Measurements from ENCODE around the gene AKNA. TPM values are rescaled to one million over a fixed set of nuclear protein-coding genes. Genes with fewer than 3 reads are reported as not detected.

The AKNA gene
- total RNA-seq, 1 experiment from 2014 or later, result 10.1 TPM

DNA sequence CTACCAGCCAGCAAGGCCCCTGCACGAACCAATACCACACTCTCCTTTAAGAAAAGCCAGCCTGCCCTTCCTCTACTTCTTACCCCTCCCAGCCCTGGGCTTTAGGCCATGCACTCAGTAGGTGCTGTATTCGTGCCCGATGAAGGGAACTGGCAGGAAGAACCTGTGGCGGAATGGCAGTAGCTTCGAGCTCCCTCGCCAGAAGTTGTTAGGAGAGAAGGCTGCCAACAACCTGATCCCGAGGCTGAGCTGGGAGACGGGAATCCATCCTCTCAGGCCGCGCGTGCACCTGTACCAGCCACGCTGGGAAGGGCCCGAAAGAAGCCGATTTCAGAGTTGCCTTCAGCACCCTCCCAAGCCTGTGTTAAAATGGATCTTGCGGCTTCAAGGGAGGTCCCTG lies 45.3 kb upstream of the AKNA start:
- CTCF ChIA-PET, result interaction anchor here (0.6 kb wide), 1 partner anchor 59 kb away, joined by 3 read pairs; no protein-coding TSS in a partner anchor

DNA sequence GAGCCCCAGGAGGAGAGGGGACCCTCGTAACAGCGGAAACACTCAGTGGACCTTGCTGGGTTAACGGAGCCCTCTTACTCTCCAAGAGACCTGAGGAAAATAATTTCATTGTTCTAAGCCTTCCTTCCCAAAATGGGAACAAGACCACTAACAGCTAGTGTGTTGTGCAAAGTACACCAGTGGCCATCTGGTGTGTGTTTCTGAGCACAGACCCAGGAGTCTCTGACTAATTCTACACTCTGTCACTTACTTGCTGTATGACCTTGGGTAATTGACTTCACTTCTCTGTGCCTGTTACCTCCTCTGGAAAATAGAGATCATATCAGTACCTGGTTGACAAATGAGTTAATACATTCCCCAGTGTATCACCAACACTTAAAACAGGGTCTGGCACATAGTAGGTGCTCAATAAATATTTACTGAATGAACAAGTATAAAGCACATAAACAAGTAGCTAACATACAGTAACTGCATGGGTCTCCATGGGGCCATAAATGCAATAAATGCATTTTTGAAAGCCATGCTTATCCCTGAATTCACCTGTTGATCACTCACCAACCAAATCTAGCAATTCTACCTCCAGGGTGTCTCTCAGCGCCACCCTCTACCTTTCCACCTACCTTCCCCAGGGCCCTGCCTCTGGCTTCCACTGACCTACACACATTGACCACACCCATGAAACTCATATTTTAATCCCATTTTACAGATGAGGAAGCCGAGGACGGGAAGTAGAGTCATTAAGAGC lies 44.7 kb upstream of the AKNA start:
- intact Hi-C loops (cut with micrococcal nuclease; ENCODE audit: unreplicated experiment), result no loop called here
- ChIA-PET POLR2A (no interaction called here), CTCF (interaction anchor here (0.6 kb wide), 1 partner anchor 60 kb away, joined by 3 read pairs; no protein-coding TSS in a partner anchor)
- no TSS peak for BruUV-seq (replicated peaks)
- no peak overlapping the region for H3K27ac ChIP-seq (ENCODE audit: low read length)
- TF ChIP-seq, protein P1, sequence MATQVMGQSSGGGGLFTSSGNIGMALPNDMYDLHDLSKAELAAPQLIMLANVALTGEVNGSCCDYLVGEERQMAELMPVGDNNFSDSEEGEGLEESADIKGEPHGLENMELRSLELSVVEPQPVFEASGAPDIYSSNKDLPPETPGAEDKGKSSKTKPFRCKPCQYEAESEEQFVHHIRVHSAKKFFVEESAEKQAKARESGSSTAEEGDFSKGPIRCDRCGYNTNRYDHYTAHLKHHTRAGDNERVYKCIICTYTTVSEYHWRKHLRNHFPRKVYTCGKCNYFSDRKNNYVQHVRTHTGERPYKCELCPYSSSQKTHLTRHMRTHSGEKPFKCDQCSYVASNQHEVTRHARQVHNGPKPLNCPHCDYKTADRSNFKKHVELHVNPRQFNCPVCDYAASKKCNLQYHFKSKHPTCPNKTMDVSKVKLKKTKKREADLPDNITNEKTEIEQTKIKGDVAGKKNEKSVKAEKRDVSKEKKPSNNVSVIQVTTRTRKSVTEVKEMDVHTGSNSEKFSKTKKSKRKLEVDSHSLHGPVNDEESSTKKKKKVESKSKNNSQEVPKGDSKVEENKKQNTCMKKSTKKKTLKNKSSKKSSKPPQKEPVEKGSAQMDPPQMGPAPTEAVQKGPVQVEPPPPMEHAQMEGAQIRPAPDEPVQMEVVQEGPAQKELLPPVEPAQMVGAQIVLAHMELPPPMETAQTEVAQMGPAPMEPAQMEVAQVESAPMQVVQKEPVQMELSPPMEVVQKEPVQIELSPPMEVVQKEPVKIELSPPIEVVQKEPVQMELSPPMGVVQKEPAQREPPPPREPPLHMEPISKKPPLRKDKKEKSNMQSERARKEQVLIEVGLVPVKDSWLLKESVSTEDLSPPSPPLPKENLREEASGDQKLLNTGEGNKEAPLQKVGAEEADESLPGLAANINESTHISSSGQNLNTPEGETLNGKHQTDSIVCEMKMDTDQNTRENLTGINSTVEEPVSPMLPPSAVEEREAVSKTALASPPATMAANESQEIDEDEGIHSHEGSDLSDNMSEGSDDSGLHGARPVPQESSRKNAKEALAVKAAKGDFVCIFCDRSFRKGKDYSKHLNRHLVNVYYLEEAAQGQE (IDR thresholded peaks at IDR 0.05; ENCODE audit: insufficient read depth in 1 of 2, low read depth in 2 of 2, low read length in 1 of 2), result no peak
- TF ChIP-seq SIN3A (IDR thresholded peaks at IDR 0.05; ENCODE audit: borderline replicate concordance, insufficient read depth, low read depth, low read length), result no peak
- TF ChIP-seq POLR2AphosphoS5 (IDR thresholded peaks at IDR 0.05; ENCODE audit: low read depth, low read length), result no peak
- no peak for TF ChIP-seq TCF7L2 (IDR thresholded peaks at IDR 0.05; ENCODE audit: low read depth, low read length)
- ATAC-seq (no peak), DNase-seq (ENCODE audit: low read depth, low spot score) (no peak)
- no peaks in the 10 kb centered on the region for H3K4me1 ChIP-seq (ENCODE audit: control insufficient read depth, insufficient read depth, low read length)
- no peaks in the 10 kb centered on the region for H3K36me3 ChIP-seq (ENCODE audit: control insufficient read depth, insufficient read depth, low read length)
- no peak overlapping the region for H3K4me3 ChIP-seq (ENCODE audit: low read depth in 2 of 2, low read length in 2 of 2)
- H3K27me3 ChIP-seq (ENCODE audit: control insufficient read depth, insufficient read depth, low read length), result no peaks in the 10 kb centered on the region
- H3K9me3 ChIP-seq (ENCODE audit: control insufficient read depth, insufficient read depth, low read depth, low read length), result no peaks in the 10 kb centered on the region
- in situ Hi-C loops (cut with HindIII; ENCODE audit: low pct_unique_long_range_greater_than_20kb, low sequenced_read_pairs), result no loop called here

More for the DNA sequence above, 45.3 kb upstream of the AKNA start:
- Histone ChIP-seq H3K27ac (ENCODE audit: low read length) (no peak overlapping the region), H3K27me3 (ENCODE audit: control insufficient read depth, insufficient read depth, low read length) (no peaks in the 10 kb centered on the region), H3K4me3 (ENCODE audit: low read depth in 2 of 2, low read length in 2 of 2) (no peak overlapping the region), H3K9me3 (ENCODE audit: control insufficient read depth, insufficient read depth, low read depth, low read length) (no peaks in the 10 kb centered on the region), H3K4me1 (ENCODE audit: control insufficient read depth, insufficient read depth, low read length) (no peaks in the 10 kb centered on the region), H3K36me3 (ENCODE audit: control insufficient read depth, insufficient read depth, low read length) (no peaks in the 10 kb centered on the region)
- TF ChIP-seq POLR2AphosphoS5 (IDR thresholded peaks at IDR 0.05; ENCODE audit: low read depth, low read length) (no peak), TCF7L2 (IDR thresholded peaks at IDR 0.05; ENCODE audit: low read depth, low read length) (no peak), SIN3A (IDR thresholded peaks at IDR 0.05; ENCODE audit: borderline replicate concordance, insufficient read depth, low read depth, low read length) (no peak)
- in situ Hi-C loops (cut with HindIII; ENCODE audit: low pct_unique_long_range_greater_than_20kb, low sequenced_read_pairs), result no loop called here
- no peak for ATAC-seq
- POLR2A ChIA-PET, result no interaction called here
- intact Hi-C loops (cut with micrococcal nuclease; ENCODE audit: unreplicated experiment), result no loop called here
- BruUV-seq (replicated peaks), result no TSS peak
- no peak for DNase-seq (ENCODE audit: low read depth, low spot score)

DNA sequence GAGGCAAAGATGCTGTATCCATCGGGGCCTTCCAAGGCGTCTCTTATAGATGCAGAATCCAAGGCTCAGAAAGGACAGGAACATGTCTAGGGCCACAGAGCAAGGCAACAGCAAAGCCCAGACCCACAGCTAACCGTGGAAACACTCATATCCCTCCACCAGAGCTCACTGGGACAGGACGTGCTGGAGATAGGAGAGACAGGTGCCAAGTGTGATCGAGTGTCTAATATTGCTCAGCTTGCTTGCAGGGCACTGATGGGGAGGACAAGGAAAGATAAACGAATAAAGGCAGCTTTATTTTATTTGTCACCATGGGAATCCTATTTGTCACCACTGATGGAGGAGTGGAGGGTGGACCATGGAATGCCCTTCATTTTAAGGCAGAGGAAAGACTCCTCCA lies 44.0 kb upstream of the AKNA start:
- TF ChIP-seq, protein P2, sequence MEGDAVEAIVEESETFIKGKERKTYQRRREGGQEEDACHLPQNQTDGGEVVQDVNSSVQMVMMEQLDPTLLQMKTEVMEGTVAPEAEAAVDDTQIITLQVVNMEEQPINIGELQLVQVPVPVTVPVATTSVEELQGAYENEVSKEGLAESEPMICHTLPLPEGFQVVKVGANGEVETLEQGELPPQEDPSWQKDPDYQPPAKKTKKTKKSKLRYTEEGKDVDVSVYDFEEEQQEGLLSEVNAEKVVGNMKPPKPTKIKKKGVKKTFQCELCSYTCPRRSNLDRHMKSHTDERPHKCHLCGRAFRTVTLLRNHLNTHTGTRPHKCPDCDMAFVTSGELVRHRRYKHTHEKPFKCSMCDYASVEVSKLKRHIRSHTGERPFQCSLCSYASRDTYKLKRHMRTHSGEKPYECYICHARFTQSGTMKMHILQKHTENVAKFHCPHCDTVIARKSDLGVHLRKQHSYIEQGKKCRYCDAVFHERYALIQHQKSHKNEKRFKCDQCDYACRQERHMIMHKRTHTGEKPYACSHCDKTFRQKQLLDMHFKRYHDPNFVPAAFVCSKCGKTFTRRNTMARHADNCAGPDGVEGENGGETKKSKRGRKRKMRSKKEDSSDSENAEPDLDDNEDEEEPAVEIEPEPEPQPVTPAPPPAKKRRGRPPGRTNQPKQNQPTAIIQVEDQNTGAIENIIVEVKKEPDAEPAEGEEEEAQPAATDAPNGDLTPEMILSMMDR (IDR thresholded peaks at IDR 0.05), result no peak
- TF ChIP-seq, protein P1 (IDR thresholded peaks at IDR 0.05; ENCODE audit: insufficient read depth in 1 of 2, low read depth in 2 of 2, low read length in 1 of 2), result no peak
- TF ChIP-seq POLR2AphosphoS5 (IDR thresholded peaks at IDR 0.05; ENCODE audit: low read depth, low read length), result no peak
- TF ChIP-seq SIN3A (IDR thresholded peaks at IDR 0.05; ENCODE audit: borderline replicate concordance, insufficient read depth, low read depth, low read length), result no peak
- TF ChIP-seq TCF7L2 (IDR thresholded peaks at IDR 0.05; ENCODE audit: low read depth, low read length), result no peak
- in situ Hi-C loops (cut with HindIII; ENCODE audit: low pct_unique_long_range_greater_than_20kb, low sequenced_read_pairs), result no loop called here

More for the DNA sequence above, 44.0 kb upstream of the AKNA start:
- H3K4me1 ChIP-seq (ENCODE audit: control insufficient read depth, insufficient read depth, low read length), result no peaks in the 10 kb centered on the region
- DNase-seq (ENCODE audit: low read depth, low spot score) (no peak), ATAC-seq (no peak)
- no peak overlapping the region for H3K27ac ChIP-seq (ENCODE audit: low read length)
- CTCF ChIA-PET, result no interaction called here
- H3K9me3 ChIP-seq (ENCODE audit: control insufficient read depth, insufficient read depth, low read depth, low read length), result no peaks in the 10 kb centered on the region
- no peaks in the 10 kb centered on the region for H3K27me3 ChIP-seq (ENCODE audit: control insufficient read depth, insufficient read depth, low read length)
- no TSS peak for BruUV-seq (replicated peaks)
- H3K4me3 ChIP-seq (ENCODE audit: low read depth in 2 of 2, low read length in 2 of 2), result no peak overlapping the region
- no peaks in the 10 kb centered on the region for H3K36me3 ChIP-seq (ENCODE audit: control insufficient read depth, insufficient read depth, low read length)
- POLR2A ChIA-PET, result no interaction called here
- intact Hi-C loops (cut with micrococcal nuclease; ENCODE audit: unreplicated experiment), result no loop called here
